Measurements from ENCODE around the gene CSNK1G3.
A peak's percentile ranks its signal among the peaks of the same experiment; 100 is the strongest.
"Not testable (repeated sequence)": the region's sequence is repeated elsewhere in the genome, so short reads cannot be mapped to it uniquely, and the experiment has no call there.

Gene CSNK1G3

DNA sequence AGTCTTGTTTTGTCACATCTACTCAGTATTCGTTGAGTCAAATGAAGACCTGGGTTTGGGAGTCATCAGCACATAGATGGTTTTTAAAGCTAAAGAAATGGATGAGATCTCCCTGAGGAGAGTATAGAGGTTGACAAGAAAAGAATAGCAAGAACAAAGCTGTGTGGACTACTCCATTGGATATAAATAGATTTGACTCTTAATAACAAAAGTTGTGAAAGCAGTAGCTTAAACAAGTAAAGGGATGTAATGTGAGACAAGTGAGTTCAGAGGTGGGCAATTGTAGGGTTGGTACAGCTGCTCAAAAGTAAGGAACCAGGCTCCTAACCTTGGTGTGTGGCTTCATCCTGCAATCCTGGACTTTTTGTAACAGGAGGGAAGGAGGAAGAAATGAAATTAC is 49.3 kb downstream of the CSNK1G3 start:
- no peak for DNase-seq

DNA sequence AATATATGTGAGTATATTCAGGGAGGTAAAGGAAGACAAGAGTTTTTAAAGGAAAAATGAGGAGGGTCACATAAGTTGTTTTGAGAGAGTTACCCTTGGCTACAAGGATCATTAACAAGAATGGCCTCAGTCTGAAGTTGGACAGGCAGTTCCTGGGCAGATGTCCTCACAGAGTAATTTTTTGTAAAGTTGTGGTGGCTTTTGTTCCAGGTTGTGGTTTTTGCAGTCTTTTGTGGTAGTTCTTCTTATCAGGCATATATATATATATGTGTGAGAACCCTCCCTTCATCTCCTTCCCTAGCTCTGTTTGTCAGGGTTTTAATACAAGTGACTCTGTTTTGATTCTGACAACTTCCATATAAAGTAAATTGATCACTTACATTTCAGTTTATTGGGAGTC is 60.0 kb downstream of the CSNK1G3 start:
- DNase-seq: no peak

DNA sequence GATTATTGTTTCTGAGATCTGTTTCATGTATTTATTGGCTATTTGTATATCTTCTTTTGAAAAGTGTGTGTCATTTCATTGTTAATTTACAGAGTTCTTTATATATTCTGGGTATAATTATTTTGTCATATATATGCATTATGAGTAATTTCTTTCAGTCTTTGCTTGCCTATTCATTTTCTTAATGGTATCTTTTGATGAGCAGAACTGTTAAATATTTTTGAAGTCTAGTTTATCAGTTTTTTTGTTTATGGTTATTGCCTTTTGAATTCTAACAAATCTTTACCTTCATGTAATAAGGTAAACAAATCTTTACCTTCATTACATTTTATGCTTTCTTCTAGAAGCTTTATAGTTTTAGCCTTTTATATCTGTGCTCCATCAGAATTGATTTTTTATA is 66.4 kb downstream of the CSNK1G3 start:
- no peak for DNase-seq

DNA sequence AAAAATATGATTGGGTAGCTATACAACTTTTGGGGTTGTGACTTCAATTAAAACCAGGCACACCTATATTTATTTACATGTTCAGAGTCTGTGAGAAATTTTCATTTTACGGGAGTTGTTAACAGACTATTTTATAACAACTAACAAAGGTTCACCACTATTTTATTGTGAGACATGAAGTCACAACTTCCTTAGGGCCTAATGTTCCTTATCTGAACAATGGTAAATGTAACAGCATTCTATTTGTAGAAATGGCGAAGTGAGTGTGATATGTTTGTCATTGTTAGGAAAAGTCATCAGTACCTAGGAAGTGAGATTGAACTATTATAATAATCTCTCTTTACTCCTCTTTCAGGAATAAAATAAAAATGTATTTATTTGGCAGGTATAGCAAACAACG is 67.4 kb downstream of the CSNK1G3 start:
- no peak for DNase-seq

DNA sequence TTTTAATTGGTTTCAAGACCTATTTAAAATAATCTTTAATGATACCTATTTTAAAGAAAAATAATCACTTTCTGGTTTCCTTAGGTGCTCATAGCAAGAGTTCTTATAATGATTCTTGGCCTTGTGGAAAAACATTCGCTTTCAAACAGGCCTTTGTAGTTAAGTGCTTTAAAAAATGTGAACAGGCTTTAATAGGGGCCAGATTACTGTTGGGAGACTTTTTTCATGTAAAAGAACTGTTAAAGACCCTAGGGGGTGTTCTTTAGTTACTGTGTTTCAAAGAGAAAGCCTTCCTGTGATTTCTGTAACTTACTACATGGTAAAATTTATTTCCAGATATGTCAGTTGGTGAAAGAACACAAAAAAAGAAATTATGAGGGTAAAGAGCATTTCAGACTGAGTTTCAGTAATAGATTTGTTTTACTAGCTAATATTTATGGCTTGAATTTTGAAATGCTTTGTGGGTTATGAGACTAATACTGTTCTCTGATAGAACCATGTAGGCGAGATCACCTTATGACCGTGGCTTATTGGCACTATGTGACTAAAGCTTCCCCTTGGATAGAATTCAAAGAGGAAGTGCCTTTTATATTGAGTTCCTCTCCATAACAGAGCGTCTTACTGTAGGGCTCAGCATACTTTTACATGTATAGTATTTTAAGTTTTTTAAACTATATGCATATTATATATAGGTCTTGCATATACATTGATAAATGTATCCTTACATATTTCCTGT is 70.7 kb downstream of the CSNK1G3 start:
- no peak for DNase-seq

DNA sequence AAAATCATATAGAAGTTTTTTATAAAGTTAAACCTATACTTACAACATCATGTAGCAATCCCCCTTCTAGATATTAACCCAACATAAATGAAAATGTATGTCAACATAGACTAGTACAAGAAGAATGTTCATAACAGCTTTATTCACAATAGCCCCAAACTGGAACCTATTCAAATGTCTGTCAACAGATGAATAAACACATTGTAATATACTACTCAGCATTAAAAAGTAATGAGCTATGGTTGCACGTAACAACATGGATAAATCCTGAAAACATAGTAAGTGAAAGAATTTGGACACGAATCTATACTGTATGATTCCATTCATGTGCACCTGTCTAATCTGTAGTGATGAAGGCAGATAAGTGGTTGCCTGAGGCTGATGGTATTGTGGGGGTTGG is 73.9 kb downstream of the CSNK1G3 start:
- no peak for DNase-seq

DNA sequence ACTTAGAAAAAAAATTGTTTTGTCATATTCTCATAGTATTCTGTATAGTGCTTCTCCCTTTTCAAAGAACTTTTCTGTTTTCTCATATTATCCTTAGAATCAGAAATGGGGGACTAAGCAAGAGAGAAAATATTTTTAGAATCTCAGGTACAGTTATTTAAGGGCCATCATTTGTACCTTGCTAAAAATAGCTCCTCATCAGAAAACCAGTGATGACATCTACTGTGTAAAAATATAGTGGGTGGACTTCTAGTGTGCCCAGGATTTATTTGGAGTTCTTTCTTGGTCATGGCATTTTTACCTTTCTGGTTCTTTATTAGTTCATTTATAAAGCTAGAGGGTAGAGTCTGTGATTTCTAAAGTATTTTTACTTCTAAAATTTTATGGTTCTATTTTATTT is 82.5 kb downstream of the CSNK1G3 start:
- no peak for DNase-seq

DNA sequence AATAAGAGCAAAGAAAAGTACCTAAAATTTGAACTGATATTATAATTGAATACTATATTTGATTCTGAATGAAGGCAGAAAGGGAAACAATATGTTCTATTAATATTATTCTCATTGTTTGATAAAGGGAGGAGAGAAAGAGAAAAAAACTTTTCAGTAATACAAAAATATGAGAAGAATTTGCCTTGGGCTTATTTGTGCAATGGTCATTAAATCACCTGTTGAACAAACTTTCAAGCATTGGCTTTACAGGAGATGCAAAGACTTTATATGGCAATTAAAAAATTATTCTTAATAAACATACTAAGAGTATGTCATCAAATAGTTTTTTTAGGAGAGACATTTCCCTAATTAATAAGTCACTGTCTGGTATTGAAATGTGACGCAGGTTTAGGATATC is 85.0 kb downstream of the CSNK1G3 start:
- DNase-seq: no peak

DNA sequence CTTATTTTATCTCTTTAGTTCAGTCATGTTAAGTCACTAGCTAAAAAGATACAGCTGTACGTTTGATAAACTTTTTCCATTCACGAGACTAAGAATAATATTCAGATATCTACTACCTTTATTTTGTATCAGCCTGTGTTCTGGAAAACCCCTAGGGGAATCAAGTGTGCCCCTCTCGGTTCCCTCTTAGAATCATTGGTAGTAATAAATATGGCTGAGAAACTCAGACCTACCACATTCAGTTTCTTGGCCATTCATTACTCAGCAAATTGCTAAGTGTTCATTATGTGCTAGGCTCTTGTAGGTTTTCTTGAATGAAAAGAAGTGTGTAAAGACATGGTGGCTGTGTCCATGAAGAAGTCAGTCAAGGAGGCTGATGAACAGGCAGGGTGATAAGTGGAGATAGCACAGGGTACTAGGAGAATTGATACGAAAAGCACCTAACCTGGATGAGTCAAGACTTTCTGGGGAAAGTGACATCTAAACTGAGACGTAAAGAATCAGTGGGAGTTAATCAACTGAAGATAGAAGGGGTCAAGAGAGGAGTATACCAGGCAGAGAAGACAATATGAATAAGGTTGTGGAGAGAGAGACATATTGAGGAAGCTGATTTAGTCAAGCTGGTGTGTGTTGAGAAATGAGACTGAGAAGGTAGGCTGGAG is 86.2 kb downstream of the CSNK1G3 start:
- DNase-seq: no peak

DNA sequence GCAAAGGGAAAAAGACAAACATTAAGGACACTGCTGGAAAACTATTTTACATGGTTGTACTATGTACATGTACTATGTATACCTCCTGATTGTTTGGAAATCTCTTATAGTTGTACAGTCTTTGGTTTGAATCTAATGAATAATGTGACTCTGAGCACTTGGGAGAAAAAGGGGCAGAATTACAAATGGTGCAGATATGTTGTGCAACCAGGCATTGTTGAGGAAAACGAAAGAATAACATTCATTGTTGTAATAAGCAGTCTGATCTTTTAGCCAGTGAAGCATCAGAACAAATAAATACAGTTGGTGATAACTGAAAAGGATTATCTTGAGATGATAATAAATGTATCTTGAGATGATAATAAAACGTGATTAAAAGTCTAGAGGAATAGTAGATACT is 87.2 kb downstream of the CSNK1G3 start:
- no peak for DNase-seq

DNA sequence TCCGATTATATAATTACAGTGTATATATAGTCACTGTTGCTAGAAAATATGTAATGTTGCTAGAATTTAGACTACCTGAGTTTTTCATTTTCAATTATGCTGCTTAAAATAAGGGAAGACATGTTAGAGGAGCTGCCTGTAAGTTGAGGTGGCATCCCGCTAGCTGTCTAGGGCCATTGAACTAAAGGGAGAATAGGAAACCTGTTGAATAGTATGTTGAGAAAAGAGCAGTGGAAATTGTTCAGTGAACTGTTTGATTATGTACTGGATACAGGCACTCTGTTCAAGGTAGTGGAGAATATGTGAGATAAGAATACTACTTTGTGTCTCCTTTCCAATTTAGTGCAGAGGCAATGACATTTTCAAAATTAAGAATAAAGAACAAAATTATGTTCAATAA is 89.6 kb downstream of the CSNK1G3 start:
- no peak for DNase-seq

DNA sequence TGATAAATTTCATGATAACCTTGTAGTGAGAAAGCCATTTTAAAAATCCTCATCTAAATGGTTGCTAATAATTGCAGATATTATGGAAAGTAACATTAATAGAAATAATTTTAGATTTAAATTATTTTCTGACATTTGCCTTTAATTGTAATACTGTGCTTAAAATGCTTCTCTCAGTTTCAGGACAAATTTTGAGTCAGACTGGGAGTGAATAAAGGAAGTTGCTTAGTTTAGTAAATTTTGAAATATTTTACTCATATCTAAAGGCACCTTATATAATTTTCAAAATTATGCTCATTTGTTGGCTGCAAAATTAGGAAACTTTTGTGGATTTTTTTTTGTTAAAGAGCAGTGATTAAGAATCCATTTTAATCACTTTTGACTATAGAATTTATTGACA is 93.8 kb downstream of the CSNK1G3 start:
- no peak for DNase-seq

DNA sequence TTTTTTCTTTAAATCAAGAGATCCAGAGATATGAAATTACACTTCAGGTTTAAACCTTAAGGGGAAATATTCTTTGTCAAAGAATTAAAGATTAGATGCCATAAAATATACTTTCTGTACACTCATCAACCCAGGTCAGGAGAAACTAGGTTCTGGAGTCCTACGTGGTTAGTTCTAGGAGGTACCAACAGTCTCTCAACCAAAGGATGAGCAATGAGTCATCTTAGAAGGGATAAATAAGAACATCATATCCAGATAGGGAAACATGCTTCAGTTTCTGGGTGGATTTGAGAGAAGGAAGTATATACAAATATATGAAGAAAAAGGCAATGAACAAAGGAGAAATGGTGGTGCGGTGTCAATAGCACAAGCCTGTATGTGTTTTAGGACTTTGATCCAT is 98.2 kb downstream of the CSNK1G3 start:
- DNase-seq: no peak

DNA sequence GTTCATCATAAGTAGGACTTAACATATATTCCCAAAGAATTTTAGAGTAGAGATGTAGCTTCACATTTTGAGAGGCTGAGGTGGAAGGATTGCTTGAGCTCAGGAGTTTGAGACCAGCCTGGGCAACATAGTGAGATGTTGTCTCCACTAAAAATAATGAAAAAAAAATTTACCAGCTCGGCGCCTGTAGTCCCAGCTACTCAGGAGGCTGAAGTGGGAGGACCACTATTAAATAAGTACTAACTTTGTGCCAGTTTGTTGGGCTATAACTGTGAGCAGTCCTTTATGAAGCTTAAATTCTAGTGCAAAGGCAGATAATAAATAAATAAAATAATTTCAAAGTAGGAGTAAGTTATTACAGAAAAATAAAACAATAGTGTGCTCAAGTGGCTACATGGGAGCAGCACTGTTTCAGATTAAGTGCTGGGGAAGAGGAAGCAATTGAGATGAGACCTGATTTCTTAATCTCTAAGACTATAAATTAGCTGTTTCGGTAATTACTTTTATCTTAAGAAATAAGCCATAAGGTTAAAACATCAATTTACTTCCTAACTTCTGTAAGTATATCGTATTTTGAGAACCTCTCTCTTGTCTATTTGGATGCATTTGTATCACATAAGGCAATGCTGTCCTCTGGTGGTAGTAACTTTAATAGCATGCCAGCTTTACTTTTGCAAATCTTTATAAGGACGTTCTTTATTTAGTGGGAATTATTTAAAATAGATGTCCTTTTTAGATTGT is 98.9 kb downstream of the CSNK1G3 start:
- peak; percentile 23 for DNase-seq

DNA sequence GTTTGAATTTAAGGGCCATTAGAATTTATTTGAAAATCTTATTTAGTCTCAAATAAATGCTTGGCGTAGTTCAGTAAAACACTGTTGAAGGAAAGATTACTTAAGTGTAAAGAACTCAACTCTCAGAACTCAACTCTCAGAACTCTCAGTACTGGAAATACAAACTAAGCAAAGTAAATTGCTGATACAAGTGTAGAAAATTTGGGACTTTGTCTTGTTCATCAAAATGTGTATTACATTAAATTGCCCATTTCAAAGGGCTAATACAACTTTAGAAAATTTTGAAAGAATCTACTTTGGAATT is 99.4 kb downstream of the CSNK1G3 start:
- DNase-seq: no peak

DNA sequence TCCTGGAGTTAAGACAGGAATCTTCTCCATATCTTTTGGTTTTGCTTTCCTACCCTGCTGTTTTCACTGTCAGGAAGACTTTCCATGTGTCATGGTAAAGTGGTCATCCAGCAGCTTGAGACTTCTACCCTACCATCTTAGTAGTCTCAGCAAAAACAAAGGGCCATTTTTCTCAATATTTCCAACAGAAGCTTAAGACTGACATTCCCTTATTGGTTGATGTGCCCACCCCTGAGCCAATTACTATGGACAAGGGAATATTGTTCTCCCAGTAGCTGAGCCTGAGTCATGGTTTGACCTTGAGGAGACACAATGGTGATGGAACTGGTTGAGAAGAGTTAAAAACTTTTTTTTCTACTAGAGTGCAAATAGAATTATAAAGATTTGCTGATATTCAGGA is 105.6 kb downstream of the CSNK1G3 start:
- no peak for DNase-seq

DNA sequence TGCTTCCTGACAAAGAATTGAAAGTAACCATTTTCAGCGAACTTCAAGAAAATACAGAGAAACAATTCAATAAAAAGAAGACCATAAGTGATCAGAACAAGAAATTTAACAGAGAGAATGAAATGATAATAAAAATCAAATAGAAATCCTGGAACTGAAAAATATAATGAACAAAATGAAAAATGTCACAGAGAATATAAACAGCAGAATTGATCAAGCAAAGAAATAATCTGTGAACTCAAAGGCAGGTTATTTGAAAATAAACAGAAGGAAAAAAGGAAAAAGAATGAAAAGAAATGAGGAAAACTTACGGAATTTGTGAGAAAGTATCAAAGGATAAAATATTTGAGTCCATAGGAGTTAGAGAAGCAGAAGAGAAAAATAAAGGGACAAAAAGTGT is 114.1 kb downstream of the CSNK1G3 start:
- DNase-seq: no peak

DNA sequence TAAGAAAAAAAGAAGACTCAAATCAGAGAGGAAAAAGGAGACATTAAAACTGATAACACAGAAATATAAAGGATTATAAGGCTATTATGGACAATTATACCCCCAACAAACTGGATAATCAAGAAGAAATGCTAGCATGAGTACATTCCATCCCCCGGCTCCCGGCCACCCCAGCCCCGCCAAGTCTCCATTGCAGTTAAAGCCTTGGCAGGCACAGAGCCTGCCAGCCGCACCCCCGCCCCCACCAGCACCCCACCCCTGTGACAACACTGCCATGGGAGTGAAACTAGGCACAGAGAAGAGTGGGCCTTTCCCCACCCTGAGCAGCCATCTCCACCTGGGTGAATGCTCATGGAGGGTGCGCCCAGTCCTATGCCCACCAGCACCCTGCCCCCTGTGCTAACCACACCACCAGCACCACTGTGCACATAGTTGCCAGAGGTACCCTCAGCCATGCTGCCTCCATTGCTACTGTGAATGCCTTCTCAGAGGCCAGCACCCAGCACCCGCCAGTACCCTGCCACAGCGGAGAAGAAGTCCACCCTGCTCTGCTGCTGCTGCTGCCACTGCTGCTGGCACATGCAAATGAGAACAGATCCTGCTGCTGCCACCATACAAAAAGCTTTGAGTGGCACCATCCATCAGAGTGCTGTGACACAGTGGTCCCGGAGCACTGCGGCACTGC is 117.0 kb downstream of the CSNK1G3 start:
- DNase-seq: no peak

DNA sequence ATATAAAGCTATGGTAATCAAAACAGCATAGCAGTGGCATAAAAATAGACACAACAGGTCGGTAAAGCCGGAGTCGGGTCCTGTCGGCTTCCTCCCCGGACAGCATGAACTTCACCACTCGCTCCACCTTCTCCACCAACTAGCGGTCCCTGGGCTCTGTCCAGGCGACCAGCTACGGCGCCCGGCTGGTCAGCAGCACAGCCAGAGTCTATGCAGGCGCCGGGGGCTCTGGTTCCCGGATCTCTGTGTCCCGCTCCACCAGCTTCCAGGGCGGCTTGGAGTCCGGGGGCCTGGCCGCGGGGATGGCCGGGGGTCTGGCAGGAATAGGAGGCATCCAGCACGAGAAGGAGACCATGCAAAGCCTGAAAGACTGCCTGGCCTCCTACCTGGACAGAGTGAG is 124.0 kb downstream of the CSNK1G3 start:
- no peak for DNase-seq

DNA sequence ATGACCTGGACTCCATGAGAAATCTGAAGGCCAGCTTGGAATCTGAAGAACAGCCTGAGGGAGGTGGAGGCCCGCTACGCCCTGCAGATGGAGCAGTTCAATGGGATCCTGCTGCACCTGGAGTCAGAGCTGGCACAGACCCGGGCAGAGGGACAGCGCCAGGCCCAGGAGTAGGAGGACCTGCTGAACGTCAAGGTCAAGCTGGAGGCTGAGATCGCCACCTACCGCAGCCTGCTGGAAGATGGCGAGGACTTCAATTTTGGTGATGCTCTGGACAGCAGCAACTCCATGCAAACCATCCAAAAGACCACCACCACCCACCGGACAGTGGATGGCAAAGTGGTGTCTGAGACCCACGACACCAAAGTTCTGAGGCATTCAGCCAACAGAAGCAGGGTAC is 125.1 kb downstream of the CSNK1G3 start:
- DNase-seq: not testable (repeated sequence)

DNA sequence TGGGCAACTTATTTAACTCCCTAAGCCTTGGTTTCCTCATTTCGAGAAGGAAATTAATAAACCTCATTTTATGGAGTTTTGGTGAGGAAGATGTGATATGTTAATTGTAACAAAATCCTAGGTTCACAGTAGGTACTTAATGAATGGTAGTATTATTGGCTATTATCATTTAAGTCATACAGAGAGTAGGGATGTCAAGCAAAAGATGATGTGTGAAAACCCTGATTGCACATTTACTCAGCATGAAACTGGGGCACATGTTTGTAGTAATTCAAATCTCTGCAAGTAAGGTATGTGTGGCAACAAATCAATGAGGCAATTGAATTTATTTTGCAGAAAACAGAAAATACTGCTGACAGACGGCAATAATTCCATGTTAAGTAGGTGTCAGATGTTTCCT is 127.3 kb downstream of the CSNK1G3 start:
- no peak for DNase-seq

DNA sequence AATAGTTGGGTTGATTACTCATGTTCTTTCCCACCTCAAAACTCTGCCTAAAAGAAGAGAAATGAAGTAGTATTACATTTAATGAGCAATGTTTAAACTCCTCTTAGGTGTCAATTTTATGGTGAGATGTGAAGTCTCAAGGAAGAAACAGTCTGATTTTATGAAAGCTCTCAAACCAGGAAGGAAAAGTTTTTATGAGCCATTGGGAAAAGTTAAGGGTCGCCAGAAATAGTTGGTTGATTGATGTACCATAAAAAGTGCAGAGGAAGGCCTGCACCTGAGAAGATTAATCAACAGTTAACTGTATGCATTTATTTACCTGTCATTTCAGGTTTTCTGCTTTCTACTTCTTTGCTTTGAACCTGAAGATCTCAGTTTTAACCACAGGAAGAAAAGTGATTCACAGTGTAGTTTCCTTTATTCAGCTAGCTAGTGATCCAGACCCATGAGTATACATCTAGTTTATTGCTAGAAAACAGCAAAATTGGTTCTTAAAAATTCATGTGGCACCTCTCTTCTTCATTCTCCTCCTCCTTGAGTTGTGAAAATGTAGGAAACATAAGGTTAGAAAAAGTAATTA is 133.1 kb downstream of the CSNK1G3 start:
- no peak for DNase-seq

DNA sequence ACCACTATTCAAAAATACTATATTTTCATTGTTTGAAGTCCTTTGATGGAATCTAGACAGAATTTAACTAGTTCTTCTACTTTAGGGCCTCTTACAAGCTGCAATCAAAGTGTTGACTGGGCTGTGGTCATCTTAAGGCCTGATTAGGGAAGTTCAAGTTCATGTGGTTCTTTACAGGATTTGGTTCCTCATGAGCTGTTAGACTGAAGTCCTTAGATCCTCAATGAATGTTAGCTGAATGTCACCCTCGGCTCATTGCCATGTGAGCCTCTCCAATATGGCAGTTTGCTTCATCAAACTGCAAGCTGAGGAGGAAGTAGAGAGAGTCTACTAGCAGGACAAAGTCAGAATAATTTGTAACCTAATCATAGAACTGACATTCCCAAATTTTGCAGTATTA is 135.1 kb downstream of the CSNK1G3 start:
- DNase-seq: no peak

DNA sequence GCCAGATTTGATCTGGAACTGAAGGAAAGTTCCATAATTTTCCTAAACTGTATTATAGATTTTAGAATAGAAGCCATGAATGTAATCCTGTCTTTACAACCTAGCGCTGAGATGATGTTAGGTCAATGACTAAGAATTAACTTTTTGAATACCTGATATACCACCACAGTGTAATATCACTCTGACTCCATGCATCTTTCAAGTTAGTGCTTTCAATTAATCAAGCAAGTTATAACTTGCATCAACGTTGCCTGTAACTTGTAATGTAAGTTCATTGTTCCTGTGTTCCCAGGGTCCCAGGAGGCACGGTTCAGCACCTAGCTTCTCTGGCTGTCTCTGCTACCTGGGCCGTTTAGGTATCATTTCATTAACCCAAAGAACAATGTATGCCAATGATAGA is 139.3 kb downstream of the CSNK1G3 start:
- no peak for DNase-seq

Measured in NCI-H774 (cell line).